HEK293 (cell line): Measurements from ENCODE around the gene RND2.

ENCODE experiments used
- REPIN1 ChIP-seq: fragments of 450-650 bp; formaldehyde crosslinking; IDR thresholded peaks from 2 replicates; pipeline ENCODE4 v1.5.1; 2017; ENCODE audit warnings: missing biosample characterization, missing genetic modification characterization, low read depth
- ZNF114 ChIP-seq: fragments of 450-650 bp; formaldehyde crosslinking; IDR thresholded peaks from 2 replicates; pipeline ENCODE4 v1.5.0; 2017; ENCODE audit warnings: missing biosample characterization, missing genetic modification characterization
- ZNF324 ChIP-seq: fragments of 450-650 bp; formaldehyde crosslinking; IDR thresholded peaks from 2 replicates; pipeline ENCODE4 v1.5.1; 2016; ENCODE audit warnings: missing biosample characterization, missing genetic modification characterization
- ZNF785 ChIP-seq: fragments of 450-650 bp; formaldehyde crosslinking; IDR thresholded peaks from 2 replicates; pipeline ENCODE4 v1.5.1; 2016; ENCODE audit warnings: missing biosample characterization, missing genetic modification characterization
- TF ChIP-seq, protein P1 (sequence below): fragments of 450-650 bp; formaldehyde crosslinking; IDR thresholded peaks from 2 replicates; pipeline ENCODE4 v1.5.1; 2016; ENCODE audit warnings: missing biosample characterization, missing genetic modification characterization
- TF ChIP-seq, protein P2 (sequence below): fragments of 450-650 bp; formaldehyde crosslinking; IDR thresholded peaks from 2 replicates; pipeline ENCODE4 v1.5.1; 2016; ENCODE audit warnings: missing biosample characterization, missing genetic modification characterization

DNA sequence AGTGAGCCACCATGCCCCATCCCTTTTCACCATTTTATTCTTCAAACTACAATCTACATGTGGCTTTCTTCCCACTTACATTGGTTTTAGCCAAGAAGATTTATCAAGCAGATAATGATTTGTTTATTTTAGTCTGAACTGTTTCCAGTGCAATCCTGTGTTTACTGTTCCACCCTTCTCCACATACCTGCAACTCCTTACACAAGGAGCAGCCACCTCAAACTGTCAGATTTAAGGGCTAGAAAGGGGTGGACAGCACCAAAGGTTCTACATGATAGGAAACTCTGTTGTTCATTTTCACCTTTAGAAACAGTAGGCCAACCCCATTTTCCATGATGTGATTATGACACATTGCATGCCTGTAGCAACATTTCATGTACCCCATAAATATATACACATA is 42.8 kb upstream of the RND2 start:
- TF ChIP-seq ZNF114 (tag by site-specific recombination) (no peak), ZNF324 (tag by site-specific recombination) (no peak), REPIN1 (tag by site-specific recombination) (no peak), ZNF785 (tag by site-specific recombination) (no peak)
- TF ChIP-seq, protein P1, sequence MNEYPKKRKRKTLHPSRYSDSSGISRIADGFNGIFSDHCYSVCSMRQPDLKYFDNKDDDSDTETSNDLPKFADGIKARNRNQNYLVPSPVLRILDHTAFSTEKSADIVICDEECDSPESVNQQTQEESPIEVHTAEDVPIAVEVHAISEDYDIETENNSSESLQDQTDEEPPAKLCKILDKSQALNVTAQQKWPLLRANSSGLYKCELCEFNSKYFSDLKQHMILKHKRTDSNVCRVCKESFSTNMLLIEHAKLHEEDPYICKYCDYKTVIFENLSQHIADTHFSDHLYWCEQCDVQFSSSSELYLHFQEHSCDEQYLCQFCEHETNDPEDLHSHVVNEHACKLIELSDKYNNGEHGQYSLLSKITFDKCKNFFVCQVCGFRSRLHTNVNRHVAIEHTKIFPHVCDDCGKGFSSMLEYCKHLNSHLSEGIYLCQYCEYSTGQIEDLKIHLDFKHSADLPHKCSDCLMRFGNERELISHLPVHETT (tag by site-specific recombination): no peak
- TF ChIP-seq, protein P2, sequence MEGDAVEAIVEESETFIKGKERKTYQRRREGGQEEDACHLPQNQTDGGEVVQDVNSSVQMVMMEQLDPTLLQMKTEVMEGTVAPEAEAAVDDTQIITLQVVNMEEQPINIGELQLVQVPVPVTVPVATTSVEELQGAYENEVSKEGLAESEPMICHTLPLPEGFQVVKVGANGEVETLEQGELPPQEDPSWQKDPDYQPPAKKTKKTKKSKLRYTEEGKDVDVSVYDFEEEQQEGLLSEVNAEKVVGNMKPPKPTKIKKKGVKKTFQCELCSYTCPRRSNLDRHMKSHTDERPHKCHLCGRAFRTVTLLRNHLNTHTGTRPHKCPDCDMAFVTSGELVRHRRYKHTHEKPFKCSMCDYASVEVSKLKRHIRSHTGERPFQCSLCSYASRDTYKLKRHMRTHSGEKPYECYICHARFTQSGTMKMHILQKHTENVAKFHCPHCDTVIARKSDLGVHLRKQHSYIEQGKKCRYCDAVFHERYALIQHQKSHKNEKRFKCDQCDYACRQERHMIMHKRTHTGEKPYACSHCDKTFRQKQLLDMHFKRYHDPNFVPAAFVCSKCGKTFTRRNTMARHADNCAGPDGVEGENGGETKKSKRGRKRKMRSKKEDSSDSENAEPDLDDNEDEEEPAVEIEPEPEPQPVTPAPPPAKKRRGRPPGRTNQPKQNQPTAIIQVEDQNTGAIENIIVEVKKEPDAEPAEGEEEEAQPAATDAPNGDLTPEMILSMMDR (tag by site-specific recombination): no peak
